Coronary artery (tissue), 2 donors: ENCODE measurements around the gene CXorf51A.
"Not testable (repeated sequence)": the region's sequence is repeated elsewhere in the genome, so short reads cannot be mapped to it uniquely, and the experiment has no call there.

ENCODE experiments used
- DNase-seq: peaks from one replicate; pipeline ENCODE4 v3.0.0-alpha.2; 2017; ENCODE audit warnings: low spot score
- H3K27ac ChIP-seq, 2 donors: fragments of 200-600 bp; sonication (generic); one replicate each; pipeline ENCODE4 v1.5.1; 2016 to 2019
- H3K4me3 ChIP-seq: fragments of 200-600 bp; sonication (generic); 2 replicates; pipeline ENCODE4 v1.5.1; 2016; ENCODE audit warnings: mild to moderate bottlenecking, moderate library complexity
- TF ChIP-seq, protein P1 (sequence below): fragments of 200-600 bp; sonication (generic); IDR thresholded peaks from one replicate; pipeline ENCODE4 v1.5.1; 2019; ENCODE audit warnings: antibody characterized with exemption

Gene CXorf51A

DNA sequence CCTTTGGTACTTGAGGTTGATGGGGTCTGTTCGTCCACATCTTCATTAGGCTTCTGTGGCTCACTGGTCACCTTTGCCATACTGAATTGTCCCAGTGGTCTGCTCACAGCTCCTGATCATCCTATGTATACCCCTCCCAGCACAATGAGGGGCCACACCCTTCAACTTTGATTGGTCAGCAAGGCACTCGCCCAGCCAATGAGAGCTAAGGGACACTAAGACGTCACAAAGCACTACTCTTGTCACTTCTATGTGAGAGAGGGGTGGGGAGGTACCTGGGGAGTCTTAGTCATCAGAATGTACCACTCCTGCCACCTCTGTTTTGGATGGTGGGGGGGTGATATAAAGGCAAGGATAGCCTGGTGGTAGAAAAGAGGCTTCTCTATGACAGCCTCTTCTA lies at the start of gene CXorf51A:
Gene CXorf51A (minus strand): TSS at position 101 of the 400 bp plus-strand sequence. CDS start 21 bp downstream, at position 80.
- H3K27ac ChIP-seq, H3K4me3 ChIP-seq, DNase-seq: not testable (repeated sequence)

DNA sequence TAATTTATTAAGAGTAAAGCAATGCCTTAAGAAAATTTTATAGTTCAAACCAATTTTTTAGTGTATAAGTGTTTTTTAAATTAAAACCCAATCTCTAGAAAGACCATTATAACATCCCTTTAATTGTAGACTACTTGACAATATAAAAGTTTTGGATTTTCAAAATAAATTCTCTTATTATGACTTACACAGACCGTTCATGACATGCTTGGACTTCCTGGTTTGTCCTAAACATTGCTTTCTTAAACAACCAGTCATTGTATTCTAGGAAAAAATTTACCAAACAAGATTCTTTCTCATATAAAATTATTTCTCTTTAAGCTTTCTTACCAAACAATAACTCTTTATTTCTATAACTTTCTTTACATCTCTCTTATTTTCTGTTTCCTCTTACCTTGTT lies 49.0 kb upstream of the CXorf51A start:
- no peak overlapping the region for H3K27ac ChIP-seq
- H3K4me3 ChIP-seq = no peak overlapping the region
- TF ChIP-seq, protein P1, sequence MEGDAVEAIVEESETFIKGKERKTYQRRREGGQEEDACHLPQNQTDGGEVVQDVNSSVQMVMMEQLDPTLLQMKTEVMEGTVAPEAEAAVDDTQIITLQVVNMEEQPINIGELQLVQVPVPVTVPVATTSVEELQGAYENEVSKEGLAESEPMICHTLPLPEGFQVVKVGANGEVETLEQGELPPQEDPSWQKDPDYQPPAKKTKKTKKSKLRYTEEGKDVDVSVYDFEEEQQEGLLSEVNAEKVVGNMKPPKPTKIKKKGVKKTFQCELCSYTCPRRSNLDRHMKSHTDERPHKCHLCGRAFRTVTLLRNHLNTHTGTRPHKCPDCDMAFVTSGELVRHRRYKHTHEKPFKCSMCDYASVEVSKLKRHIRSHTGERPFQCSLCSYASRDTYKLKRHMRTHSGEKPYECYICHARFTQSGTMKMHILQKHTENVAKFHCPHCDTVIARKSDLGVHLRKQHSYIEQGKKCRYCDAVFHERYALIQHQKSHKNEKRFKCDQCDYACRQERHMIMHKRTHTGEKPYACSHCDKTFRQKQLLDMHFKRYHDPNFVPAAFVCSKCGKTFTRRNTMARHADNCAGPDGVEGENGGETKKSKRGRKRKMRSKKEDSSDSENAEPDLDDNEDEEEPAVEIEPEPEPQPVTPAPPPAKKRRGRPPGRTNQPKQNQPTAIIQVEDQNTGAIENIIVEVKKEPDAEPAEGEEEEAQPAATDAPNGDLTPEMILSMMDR = no peak
- DNase-seq = no peak

DNA sequence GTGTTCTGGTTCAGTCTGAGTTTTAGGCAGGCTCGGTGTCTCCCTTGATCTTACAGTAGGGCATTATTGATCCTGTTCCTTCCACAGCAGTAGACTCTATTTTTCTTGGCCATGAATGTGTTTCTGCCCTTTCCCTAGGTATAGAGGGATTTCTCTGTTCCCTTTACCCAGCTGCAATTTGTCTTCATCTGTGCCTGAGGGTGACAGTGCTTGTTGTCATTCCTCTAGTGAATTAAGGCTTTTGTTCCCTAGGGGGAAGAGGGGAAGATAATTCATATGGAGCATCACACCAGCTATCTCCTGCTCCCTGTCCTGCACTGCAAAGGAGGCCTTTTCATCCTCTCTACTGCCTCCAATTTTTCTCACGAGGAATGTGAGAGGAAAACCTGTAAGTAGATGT lies 39.7 kb upstream of the CXorf51A start:
- Histone ChIP-seq H3K27ac (no peak overlapping the region), H3K4me3 (no peak overlapping the region)
- DNase-seq = no peak
- TF ChIP-seq, protein P1 = no peak

DNA sequence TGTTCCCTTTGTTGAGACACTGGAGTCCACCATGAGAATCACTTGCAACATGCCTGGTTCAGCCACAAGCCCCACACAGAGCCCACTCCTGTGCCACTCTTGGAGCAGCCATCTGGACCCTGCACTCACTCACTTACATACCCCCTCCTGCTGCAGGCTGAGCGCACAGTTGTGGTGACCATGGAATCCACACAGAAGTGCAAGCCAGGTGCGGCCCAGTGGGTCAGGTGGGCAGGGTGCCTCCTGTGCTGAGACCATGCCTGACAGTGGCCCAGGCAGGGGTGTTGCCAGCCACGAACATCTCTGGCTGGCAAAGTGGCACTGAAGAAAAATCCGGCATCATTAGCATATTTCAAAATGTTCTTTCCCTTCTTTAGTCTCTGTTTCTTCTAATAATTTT lies 17.4 kb upstream of the CXorf51A start:
- Histone ChIP-seq H3K4me3 (no peak overlapping the region), H3K27ac (no peak overlapping the region)
- TF ChIP-seq, protein P1 = no peak
- DNase-seq = no peak

DNA sequence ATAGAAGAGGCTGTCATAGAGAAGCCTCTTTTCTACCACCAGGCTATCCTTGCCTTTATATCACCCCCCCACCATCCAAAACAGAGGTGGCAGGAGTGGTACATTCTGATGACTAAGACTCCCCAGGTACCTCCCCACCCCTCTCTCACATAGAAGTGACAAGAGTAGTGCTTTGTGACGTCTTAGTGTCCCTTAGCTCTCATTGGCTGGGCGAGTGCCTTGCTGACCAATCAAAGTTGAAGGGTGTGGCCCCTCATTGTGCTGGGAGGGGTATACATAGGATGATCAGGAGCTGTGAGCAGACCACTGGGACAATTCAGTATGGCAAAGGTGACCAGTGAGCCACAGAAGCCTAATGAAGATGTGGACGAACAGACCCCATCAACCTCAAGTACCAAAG lies 5.1 kb downstream of the CXorf51A start, which contains the start of gene CXorf51B:
Gene CXorf51B (plus strand): TSS at position 301 of the 400 bp plus-strand sequence. CDS start 21 bp downstream, at position 322.
- not testable (repeated sequence) for H3K4me3 ChIP-seq, H3K27ac ChIP-seq, DNase-seq
